SK-N-SH (cell line): ENCODE measurements around the gene HSPG2.

ENCODE experiments used
- CTCF ChIP-seq: fragments of 200-600 bp; sonication (generic); IDR thresholded peaks from 2 replicates; pipeline ENCODE4 v1.6.1; 2017; ENCODE audit warnings: antibody characterized with exemption, mild to moderate bottlenecking, moderate library complexity
- FOXM1 ChIP-seq: IDR thresholded peaks from 2 replicates; pipeline ENCODE4 v1.4.0; 2012; ENCODE audit warnings: low read depth, mild to moderate bottlenecking
- GABPA ChIP-seq: IDR thresholded peaks from 2 replicates; pipeline ENCODE4 v1.4.0; 2012; ENCODE audit warnings: low read depth, mild to moderate bottlenecking
- REST ChIP-seq: IDR thresholded peaks from 2 replicates; pipeline ENCODE4 v1.6.1; 2012; ENCODE audit warnings: mild to moderate bottlenecking, low read depth, low read length, moderate library complexity
- SMC3 ChIP-seq: IDR thresholded peaks from 2 replicates; pipeline ENCODE4 v1.6.1; 2012; ENCODE audit warnings: low read depth, low read length, improper control_type of control experiment
- YY1 ChIP-seq: IDR thresholded peaks from 2 replicates; pipeline ENCODE4 v1.4.0; 2012; ENCODE audit warnings: low read depth, mild to moderate bottlenecking

GRCh38 chr1:21896026-21896425, 41.1 kb downstream of the HSPG2 start:
- no peak for TF ChIP-seq SMC3
- no peak for TF ChIP-seq CTCF
- no peak for TF ChIP-seq GABPA
- TF ChIP-seq YY1 = no peak
- no peak for TF ChIP-seq REST
- TF ChIP-seq FOXM1 = no peak
